ENCODE results near the gene ARRDC5. TPM values are rescaled to one million over a fixed set of nuclear protein-coding genes. Genes with fewer than 3 reads are reported as not detected.

Gene ARRDC5
- total and polyA plus RNA-seq, 2 of the 8 experiments (the other 6 are each of a cell fraction or from before 2014, with no cell fraction given): not detected

DNA sequence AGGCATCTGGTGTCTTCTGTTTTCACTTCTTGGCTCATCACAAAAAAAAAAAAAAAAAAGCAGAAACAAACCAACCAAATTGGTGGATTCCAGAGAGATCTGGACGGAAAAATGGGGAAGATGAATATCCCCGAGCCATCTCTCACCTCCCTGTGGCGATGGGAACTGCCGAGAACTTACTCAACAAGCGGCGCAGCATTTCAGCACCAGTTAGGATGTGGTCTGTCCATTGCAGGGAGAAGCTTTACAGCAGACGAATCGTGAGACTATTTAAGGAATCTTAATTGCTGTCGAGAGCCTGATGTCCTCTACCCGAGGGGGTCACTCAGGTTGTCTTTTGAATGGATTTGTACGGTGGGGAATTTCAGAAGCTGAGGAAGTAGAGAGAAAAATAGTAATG, 49.0 kb upstream of the ARRDC5 start:
- peaks cover 9 to 72% (median 43%) of the 10 kb centered on the region in 4 experiments for H3K36me3 ChIP-seq (ENCODE audit: control insufficient read depth in 2 of 4, insufficient read depth in 4 of 4, low read length in 3 of 4)
- H2BK120ac ChIP-seq (replicated peaks; ENCODE audit: low read depth, low read length): no peak overlapping the region
- H3K14ac ChIP-seq (ENCODE audit: insufficient read length): no peak overlapping the region
- no peak overlapping the region for H3K4me2 ChIP-seq (ENCODE audit: insufficient read depth in 1 of 2, low read depth in 2 of 2, low read length in 2 of 2)
- no peak overlapping the region for H2BK15ac ChIP-seq (ENCODE audit: low read length)
- no peak overlapping the region for H4K5ac ChIP-seq (ENCODE audit: insufficient read length, low read depth, low read length)
- H2AFZ ChIP-seq (ENCODE audit: low read length): no peak overlapping the region
- H3K4me1 ChIP-seq (replicated peaks in 1 of 4; ENCODE audit: control insufficient read depth in 3 of 4, insufficient read depth in 4 of 4, low read length in 3 of 4): no peaks in the 10 kb centered on the region
- DNase-seq (ENCODE audit: low read depth in 1 of 2, low spot score in 2 of 2): no peak
- H2BK5ac ChIP-seq (ENCODE audit: low read depth, low read length): no peak overlapping the region
- no peak overlapping the region for H3K56ac ChIP-seq (replicated peaks; ENCODE audit: insufficient read length, low read depth, low read length)
- H3K27me3 ChIP-seq (replicated peaks in 1 of 4; ENCODE audit: control insufficient read depth in 3 of 4, extremely low read depth in 1 of 4, insufficient read depth in 3 of 4, low read length in 3 of 4): no peaks in the 10 kb centered on the region
- no peak overlapping the region for H3K9ac ChIP-seq (replicated peaks in 1 of 4; ENCODE audit: extremely low read depth in 1 of 4, low read depth in 3 of 4, low read length in 3 of 4)
- H3K4me3 ChIP-seq (ENCODE audit: extremely low read depth in 1 of 4, insufficient read depth in 2 of 4, low read depth in 3 of 4, low read length in 4 of 4): no peak overlapping the region
- no peak overlapping the region for H3K4ac ChIP-seq (replicated peaks; ENCODE audit: insufficient read length, low read depth, low read length)
- H3K79me2 ChIP-seq (ENCODE audit: control insufficient read depth in 1 of 2, insufficient read depth in 2 of 2, low read length in 2 of 2): no peaks in the 10 kb centered on the region
- no peak overlapping the region for H2AK5ac ChIP-seq (ENCODE audit: low read depth, low read length)
- H3K27ac ChIP-seq (ENCODE audit: low read depth, low read length): no peak overlapping the region
- H3K9me3 ChIP-seq (ENCODE audit: insufficient read depth in 2 of 2, low read depth in 1 of 2, low read length in 1 of 2): no peaks in the 10 kb centered on the region
- H4K8ac ChIP-seq (ENCODE audit: extremely low read depth, insufficient read depth, low read length): no peak overlapping the region
- POLR2A ChIA-PET (ENCODE audit: partially characterized antibody): interaction anchor here (1.0 kb wide), 1 partner anchor 10 kb away, joined by 3 read pairs; no protein-coding TSS in a partner anchor
- H3K18ac ChIP-seq (ENCODE audit: extremely low read depth, low read length): no peak overlapping the region
- H4K20me1 ChIP-seq (replicated peaks in 1 of 2; ENCODE audit: control insufficient read depth in 1 of 2, insufficient read depth in 2 of 2, low read length in 2 of 2): peaks cover 0 to 2% of the 10 kb centered on the region in 2 experiments
- no peak overlapping the region for H3K23ac ChIP-seq (ENCODE audit: insufficient read length)
- no peak overlapping the region for H4K91ac ChIP-seq (replicated peaks; ENCODE audit: insufficient read length, low read length)
- H2BK20ac ChIP-seq (ENCODE audit: low read length): no peak overlapping the region
- H2BK12ac ChIP-seq (ENCODE audit: low read depth, low read length): no peak overlapping the region
- FAIRE-seq: no peak
- WGBS, 2 experiments (ENCODE audit: extremely low coverage in 1 of 2, insufficient coverage in 1 of 2, insufficient read length in 1 of 2, insufficient replicate concordance in 2 of 2, low coverage in 1 of 2, low lambda C conversion rate in 2 of 2, missing lambda C conversion rate in 1 of 2): 91% methylated on average over 11 of the region's 11 CpGs; no CpG with 5 or more reads in 1 of the 2 experiments
- no peaks in the 10 kb centered on the region for H3K79me1 ChIP-seq (ENCODE audit: low read depth, low read length)
- no peaks in the 10 kb centered on the region for H3K23me2 ChIP-seq (ENCODE audit: low read depth, low read length)
- CTCF ChIA-PET (ENCODE audit: partially characterized antibody): interaction anchor here (1.0 to 2.7 kb wide), 2 partner anchors 39 to 79 kb away, joined by 3 to 9 read pairs; no protein-coding TSS in a partner anchor
- TF ChIP-seq BRCA1 (IDR thresholded peaks at IDR 0.05; ENCODE audit: low read depth, low read length) (no peak), KDM4A (IDR thresholded peaks at IDR 0.05; ENCODE audit: low read depth, low read length, severe bottlenecking) (no peak), CREB1 (IDR thresholded peaks at IDR 0.05) (no peak), POU5F1 (IDR thresholded peaks at IDR 0.05; ENCODE audit: low read depth, low read length) (no peak), YY1 (IDR thresholded peaks at IDR 0.05; ENCODE audit: low read depth, low read length) (no peak)

Measured in H1 (cell line).